Activated naive CD4-positive, alpha-beta T cell treated with anti-CD3 and anti-CD28 coated beads, Interleukin-2, amount 10 ng/mL, durations not matched to agents 5 hours and 36 hours (primary cell): ENCODE results near the gene ZNF354C. TPM values are rescaled to one million over a fixed set of nuclear protein-coding genes. Genes with fewer than 3 reads are reported as not detected.

ENCODE experiments used
- total RNA-seq, 2 experiments: library from RNA; stranded (reverse); gene quantifications; one replicate each; pipeline ENCODE4 v1.2.3, GENCODE V29; 2021

The ZNF354C gene
- 1 to 10 TPM; 7.0 to 7.1 TPM for total RNA-seq

GRCh38 chr5:179060116-179061008 is at the start of gene ZNF354C:
Gene ZNF354C (plus strand): TSS chr5:179060373. CDS start chr5:179062069, 1,696 bp downstream.

GRCh38 chr5:179023528-179024189 is 36.5 kb upstream of the ZNF354C start, which contains the start of gene ZNF879:
Gene ZNF879 (plus strand): TSS chr5:179023804. CDS start chr5:179025005, 1,201 bp downstream.

Other genes starting within 250 kb of the ZNF354C start
- gene ZNF354B, start 200.4 kb upstream of the ZNF354C start, total RNA-seq: 10 to 100 TPM; 17.2 to 20.7 TPM
- gene ZFP2, start 164.5 kb upstream of the ZNF354C start, total RNA-seq: under 1 TPM; 0.29 to 0.48 TPM
- not detected for gene ZNF454, start 119.2 kb upstream of the ZNF354C start, total RNA-seq
- gene GRM6, start 65.1 kb upstream of the ZNF354C start, total RNA-seq: not detected
- gene ZNF879, start 36.6 kb upstream of the ZNF354C start, total RNA-seq: 1 to 10 TPM; 7.2 to 7.3 TPM